WTC11 (cell line): ENCODE measurements around the gene AKAP11. TPM values are rescaled to one million over a fixed set of nuclear protein-coding genes. Genes with fewer than 3 reads are reported as not detected.

ENCODE experiments used
- ATAC-seq: fragments of 200-7000 bp; cut with Tn5 transposase; 2 replicates; pipeline ENCODE4 v1.10.0; 2021; ENCODE audit warnings: mild to moderate bottlenecking, moderate library complexity
- CTCF ChIA-PET: fragments of 300-600 bp; sonication (Branson Sonifier 250); formaldehyde crosslinking; loops from one replicate; lab custom pipeline; 2021; ENCODE audit warnings: antibody characterized with exemption; lab: Charles Lee
- POLR2A ChIA-PET: fragments of 350-600 bp; sonication (Branson Sonifier 250); formaldehyde crosslinking; loops from one replicate; lab custom pipeline; 2021; ENCODE audit warnings: antibody characterized with exemption; lab: Charles Lee
- DNase-seq: peaks from one replicate; pipeline ENCODE4 v3.0.0; 2021; ENCODE audit warnings: low spot score
- H3K27ac Mint-ChIP-seq: 2 replicates; pipeline ENCODE4 v1.8.0; 2021; ENCODE audit warnings: mixed read lengths
- H3K27me3 Mint-ChIP-seq: 2 replicates; pipeline ENCODE4 v1.8.0; 2021; ENCODE audit warnings: low read depth, mild to moderate bottlenecking, moderate library complexity, mixed read lengths
- H3K36me3 Mint-ChIP-seq: 2 replicates; pipeline ENCODE4 v1.8.0; 2021; ENCODE audit warnings: mixed read lengths
- H3K4me1 Mint-ChIP-seq: 2 replicates; pipeline ENCODE4 v1.8.0; 2022; ENCODE audit warnings: mixed read lengths
- H3K4me3 Mint-ChIP-seq: 2 replicates; pipeline ENCODE4 v1.8.0; 2021; ENCODE audit warnings: mild to moderate bottlenecking, moderate library complexity, mixed read lengths
- H3K9me3 Mint-ChIP-seq: 2 replicates; pipeline ENCODE4 v1.8.0; 2021; ENCODE audit warnings: mixed read lengths
- AFF4 ChIP-seq: sonication (generic); formaldehyde crosslinking; IDR thresholded peaks from 2 replicates; pipeline ENCODE4 v1.8.1; 2023; ENCODE audit warnings: mild to moderate bottlenecking, missing genetic modification reagents, borderline replicate concordance
- ATF2 ChIP-seq: sonication (generic); formaldehyde crosslinking; IDR thresholded peaks from 2 replicates; pipeline ENCODE4 v1.8.1; 2022; ENCODE audit warnings: low read depth, missing genetic modification reagents, borderline replicate concordance
- CREB1 ChIP-seq: sonication (generic); formaldehyde crosslinking; IDR thresholded peaks from 2 replicates; pipeline ENCODE4 v1.8.0; 2023; ENCODE audit warnings: mild to moderate bottlenecking, missing genetic modification reagents
- CTCF ChIP-seq: fragments of 200-600 bp; IDR thresholded peaks from 2 replicates; pipeline ENCODE4 v1.8.0; 2022; ENCODE audit warnings: antibody characterized with exemption
- IRF1 ChIP-seq: sonication (generic); formaldehyde crosslinking; IDR thresholded peaks from 2 replicates; pipeline ENCODE4 v1.8.0; 2023; ENCODE audit warnings: missing genetic modification reagents
- JAZF1 ChIP-seq: fragments of 250-450 bp; sonication (Bioruptor Pico); IDR thresholded peaks from 2 replicates; pipeline ENCODE4 v1.9.0; 2021; ENCODE audit warnings: moderate library complexity, mild to moderate bottlenecking, inconsistent platforms
- JUN ChIP-seq: sonication (generic); formaldehyde crosslinking; IDR thresholded peaks from 2 replicates; pipeline ENCODE4 v1.8.0; 2023; ENCODE audit warnings: mild to moderate bottlenecking, missing genetic modification reagents
- MAX ChIP-seq: sonication (generic); formaldehyde crosslinking; IDR thresholded peaks from 2 replicates; pipeline ENCODE4 v1.8.0; 2022; ENCODE audit warnings: mild to moderate bottlenecking, missing genetic modification reagents
- NFATC4 ChIP-seq: fragments of 250-450 bp; sonication (Bioruptor Pico); IDR thresholded peaks from 2 replicates; pipeline ENCODE4 v1.9.0; 2021; ENCODE audit warnings: mild to moderate bottlenecking
- NR3C1 ChIP-seq: sonication (generic); formaldehyde crosslinking; conservative IDR thresholded peaks from 2 replicates; pipeline ENCODE4 v1.8.1; 2023; ENCODE audit warnings: low read depth, mild to moderate bottlenecking, missing genetic modification reagents
- PREB ChIP-seq: sonication (generic); formaldehyde crosslinking; IDR thresholded peaks from 2 replicates; pipeline ENCODE4 v1.8.1; 2022; ENCODE audit warnings: mild to moderate bottlenecking, missing genetic modification reagents, moderate library complexity, borderline replicate concordance
- RORB ChIP-seq: fragments of 250-450 bp; sonication (Bioruptor Pico); IDR thresholded peaks from 2 replicates; pipeline ENCODE4 v1.9.0; 2021; ENCODE audit warnings: mild to moderate bottlenecking
- ZNF121 ChIP-seq: sonication (generic); formaldehyde crosslinking; IDR thresholded peaks from 2 replicates; pipeline ENCODE4 v1.8.0; 2023; ENCODE audit warnings: missing genetic modification reagents
- ZNF138 ChIP-seq: sonication (generic); formaldehyde crosslinking; conservative IDR thresholded peaks from 2 replicates; pipeline ENCODE4 v1.8.1; 2022; ENCODE audit warnings: mild to moderate bottlenecking, moderate library complexity, missing genetic modification reagents
- ZNF232 ChIP-seq: sonication (generic); formaldehyde crosslinking; IDR thresholded peaks from 2 replicates; pipeline ENCODE4 v1.8.0; 2022; ENCODE audit warnings: mild to moderate bottlenecking, missing genetic modification reagents
- ZNF317 ChIP-seq: sonication (generic); formaldehyde crosslinking; IDR thresholded peaks from 2 replicates; pipeline ENCODE4 v1.8.1; 2023; ENCODE audit warnings: low read depth, mild to moderate bottlenecking, moderate library complexity, missing genetic modification reagents, borderline replicate concordance
- ZNF396 ChIP-seq: fragments of 250-450 bp; sonication (Bioruptor Pico); IDR thresholded peaks from 2 replicates; pipeline ENCODE4 v1.8.0; 2021; ENCODE audit warnings: mild to moderate bottlenecking, moderate library complexity, borderline replicate concordance
- ZNF423 ChIP-seq: fragments of 250-450 bp; sonication (Bioruptor Pico); IDR thresholded peaks from 2 replicates; pipeline ENCODE4 v2.1.2; 2022; ENCODE audit warnings: mild to moderate bottlenecking, moderate library complexity
- ZSCAN18 ChIP-seq: fragments of 250-450 bp; sonication (Bioruptor Pico); IDR thresholded peaks from 2 replicates; pipeline ENCODE4 v2.1.2; 2022; ENCODE audit warnings: mild to moderate bottlenecking, moderate library complexity
- total RNA-seq: library from RNA; stranded (reverse); gene quantifications from 3 replicates; pipeline ENCODE4 v1.2.3, GENCODE V29; 2021

Gene AKAP11
- total RNA-seq, 1 experiment from 2014 or later, result 16.7 TPM

GRCh38 chr13:42363941-42364612 is 92.1 kb downstream of the AKAP11 start:
- POLR2A ChIA-PET, result no interaction called here

GRCh38 chr13:42364613-42365000 is 92.7 kb downstream of the AKAP11 start:
- H3K4me1 Mint-ChIP-seq, result peaks cover 16% of the 10 kb centered on the region
- ATAC-seq, result peak; percentile 84
- ChIA-PET CTCF (interaction anchor here (1.4 to 1.5 kb wide), 2 partner anchors 9 to 30 kb away, joined by 3 to 7 read pairs; no protein-coding TSS in a partner anchor), POLR2A (no interaction called here)
- no peak for TF ChIP-seq PREB
- TF ChIP-seq RORB (CRISPR knock-in tag), result no peak
- no peak for TF ChIP-seq JAZF1
- no peak for DNase-seq
- H3K36me3 Mint-ChIP-seq, result no peaks in the 10 kb centered on the region
- H3K4me3 Mint-ChIP-seq, result no peak overlapping the region
- H3K9me3 Mint-ChIP-seq, result no peaks in the 10 kb centered on the region
- H3K27me3 Mint-ChIP-seq, result no peaks in the 10 kb centered on the region
- H3K27ac Mint-ChIP-seq, result no peak overlapping the region

More at GRCh38 chr13:42363941-42364612, 92.1 kb downstream of the AKAP11 start:
- ATAC-seq (peak; percentile 56), DNase-seq (no peak)
- TF ChIP-seq JUN, result no peak
- TF ChIP-seq ZNF138 (CRISPR knock-in tag), result no peak
- TF ChIP-seq ZNF396 (CRISPR knock-in tag), result no peak
- CTCF ChIA-PET, result interaction anchor here (1.4 to 1.5 kb wide), 2 partner anchors 9 to 30 kb away, joined by 3 to 7 read pairs; no protein-coding TSS in a partner anchor
- Mint-ChIP-seq H3K36me3 (no peaks in the 10 kb centered on the region), H3K27me3 (no peaks in the 10 kb centered on the region), H3K9me3 (no peaks in the 10 kb centered on the region), H3K4me1 (peaks cover 14% of the 10 kb centered on the region), H3K27ac (no peak overlapping the region), H3K4me3 (no peak overlapping the region)

- peaks cover 11% of the 10 kb centered on the region for H3K9me3 Mint-ChIP-seq
- H3K27me3 Mint-ChIP-seq, result no peaks in the 10 kb centered on the region
- ATAC-seq (no peak), DNase-seq (no peak)
- no peaks in the 10 kb centered on the region for H3K36me3 Mint-ChIP-seq
- CTCF ChIA-PET, result no interaction called here
- no peak overlapping the region for H3K27ac Mint-ChIP-seq
- POLR2A ChIA-PET, result interaction anchor here (0.6 kb wide), 1 partner anchor 73 kb away, joined by 5 read pairs; no protein-coding TSS in a partner anchor
- peaks cover 16% of the 10 kb centered on the region for H3K4me1 Mint-ChIP-seq
- H3K4me3 Mint-ChIP-seq, result no peak overlapping the region
- no peak for TF ChIP-seq MAX (CRISPR knock-in tag)
- TF ChIP-seq ZNF232 (CRISPR knock-in tag), result no peak
- no peak for TF ChIP-seq IRF1 (CRISPR knock-in tag)
- TF ChIP-seq NR3C1 (CRISPR knock-in tag), result no peak
- TF ChIP-seq NFATC4 (CRISPR knock-in tag), result no peak
- no peak for TF ChIP-seq CTCF
- no peak for TF ChIP-seq ZNF423 (CRISPR knock-in tag)
- TF ChIP-seq CREB1, result no peak
- no peak for TF ChIP-seq ZNF121 (CRISPR knock-in tag)
- no peak for TF ChIP-seq ZSCAN18 (CRISPR knock-in tag)
- TF ChIP-seq ATF2 (CRISPR knock-in tag), result no peak
- TF ChIP-seq ZNF317 (CRISPR knock-in tag), result no peak
- no peak for TF ChIP-seq AFF4 (CRISPR knock-in tag)
These were observed 95.9 kb downstream of the AKAP11 start for GRCh38 chr13:42367831-42368230.
